Effector memory CD8-positive, alpha-beta T cell (primary cell): Measurements from ENCODE around the gene SUSD1.

ENCODE experiments used
- ATAC-seq: fragments of 150-1000 bp; cut with Tn5 transposase; replicated peaks from 2 replicates; pipeline ENCODE4 v1.10.0; 2021; ENCODE audit warnings: mild to moderate bottlenecking, moderate library complexity
- DNase-seq, 3 experiments: peaks; one replicate each; pipeline ENCODE4 v3.0.0; 2021
- H3K27ac Mint-ChIP-seq, 2 donors: one replicate each; pipeline ENCODE4 v1.8.0; 2022; ENCODE audit warnings: mild to moderate bottlenecking in 2 of 2, mixed read lengths in 2 of 2, moderate library complexity in 2 of 2
- H3K27me3 Mint-ChIP-seq, 2 donors: one replicate each; pipeline ENCODE4 v1.8.0; 2022; ENCODE audit warnings: mixed read lengths in 2 of 2
- H3K36me3 Mint-ChIP-seq: one replicate; pipeline ENCODE4 v1.8.0; 2022; ENCODE audit warnings: mild to moderate bottlenecking, moderate library complexity, mixed read lengths; ENCODE audit not compliant: insufficient read depth
- H3K4me1 Mint-ChIP-seq, 2 donors: one replicate each; pipeline ENCODE4 v1.8.0; 2022; ENCODE audit warnings: low read depth in 2 of 2, mixed read lengths in 2 of 2
- H3K4me3 Mint-ChIP-seq, 2 donors: one replicate each; pipeline ENCODE4 v1.8.0; 2022; ENCODE audit warnings: mild to moderate bottlenecking in 2 of 2, mixed read lengths in 2 of 2, moderate library complexity in 2 of 2
- H3K9me3 Mint-ChIP-seq, 2 donors: one replicate each; pipeline ENCODE4 v1.8.0; 2022; ENCODE audit warnings: mixed read lengths in 2 of 2

The SUSD1 gene

DNA sequence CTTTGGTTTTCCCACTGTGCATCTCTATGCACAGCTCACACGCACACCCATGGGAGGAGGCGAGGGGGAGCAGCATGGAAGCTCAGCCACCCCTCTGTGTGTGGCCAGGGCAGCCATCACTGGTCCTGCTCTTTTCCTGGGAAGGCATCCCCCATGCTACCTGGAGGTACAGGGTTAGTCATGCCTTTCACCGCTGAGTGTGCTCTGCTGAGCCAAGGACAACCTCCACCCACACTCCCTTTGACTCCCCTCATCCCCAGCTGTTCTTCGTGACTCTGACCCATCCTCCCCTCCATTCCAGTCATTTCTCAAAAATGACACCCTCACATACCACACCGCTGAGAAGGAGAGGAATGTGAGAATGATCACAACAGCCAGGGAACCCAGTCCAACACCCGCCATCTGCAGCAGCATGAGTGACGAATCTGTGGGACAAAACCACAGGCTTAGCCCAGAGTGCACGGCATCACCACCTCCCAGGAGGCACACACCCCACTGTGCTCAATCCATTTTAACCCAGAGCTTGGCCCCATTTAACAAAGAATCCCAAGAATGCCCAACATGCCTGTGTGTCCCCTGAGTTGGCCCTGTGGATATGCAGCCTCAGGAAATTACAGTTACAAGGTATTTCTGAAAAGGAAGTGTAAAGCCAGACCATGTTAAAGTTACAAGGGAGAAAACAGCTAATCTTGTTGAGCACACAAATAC lies 133.4 kb downstream of the SUSD1 start:
- Mint-ChIP-seq H3K4me1 (peaks cover 26 to 27% of the 10 kb centered on the region in 2 donors), H3K9me3 (no peaks in the 10 kb centered on the region), H3K36me3 (peaks cover 7% of the 10 kb centered on the region), H3K27me3 (no peaks in the 10 kb centered on the region), H3K27ac (no peak overlapping the region), H3K4me3 (no peak overlapping the region)
- DNase-seq, result no peak
- no peak for ATAC-seq

DNA sequence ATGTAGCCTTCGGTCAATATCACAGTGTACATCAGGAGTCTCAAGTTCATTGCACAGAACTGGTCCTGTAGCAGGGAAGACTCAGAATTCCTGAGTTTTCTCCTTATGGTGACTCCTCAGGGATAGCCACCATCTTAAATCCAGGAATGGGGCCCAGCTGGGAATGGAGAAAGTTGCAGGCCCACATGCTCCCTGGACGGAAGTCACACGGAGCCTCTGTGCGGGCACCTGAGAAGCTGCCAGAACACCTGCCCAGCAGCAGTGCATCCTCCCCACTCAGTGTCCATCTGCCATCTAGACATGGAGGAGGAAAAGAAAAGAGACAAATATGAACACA lies 133.9 kb downstream of the SUSD1 start:
- Mint-ChIP-seq H3K4me3 (no peak overlapping the region), H3K27me3 (no peaks in the 10 kb centered on the region), H3K36me3 (peaks cover 7% of the 10 kb centered on the region), H3K4me1 (peaks cover 26 to 27% of the 10 kb centered on the region in 2 donors), H3K27ac (no peak overlapping the region), H3K9me3 (no peaks in the 10 kb centered on the region)
- ATAC-seq (no peak), DNase-seq (no peak)

DNA sequence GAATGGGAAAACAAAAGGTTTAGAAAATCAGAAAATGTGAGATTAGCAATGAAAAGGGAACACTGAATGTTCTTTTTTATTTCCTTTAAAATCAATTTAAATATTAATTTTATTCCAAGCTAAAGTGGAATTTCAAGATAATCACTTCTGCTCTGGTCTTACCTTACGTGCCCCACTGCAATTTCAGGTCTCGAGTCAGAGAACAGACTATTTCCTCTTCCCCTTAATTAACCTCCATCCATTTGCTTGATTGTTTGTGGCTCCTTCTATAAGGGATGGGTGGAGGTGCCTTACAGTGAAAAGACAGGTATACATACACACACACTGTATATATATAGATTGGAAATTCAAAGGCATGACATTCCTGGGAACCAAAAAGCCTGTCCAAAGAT lies 137.1 kb downstream of the SUSD1 start:
- H3K36me3 Mint-ChIP-seq, result peaks cover 7% of the 10 kb centered on the region
- peak overlapping the region; percentile 15 to 50 for H3K4me3 Mint-ChIP-seq
- H3K9me3 Mint-ChIP-seq, result no peaks in the 10 kb centered on the region
- ATAC-seq (peak; percentile 52), DNase-seq (no peak)
- H3K4me1 Mint-ChIP-seq, result peaks cover 39 to 44% of the 10 kb centered on the region in 2 donors
- H3K27ac Mint-ChIP-seq, result peak overlapping the region in 1 of 2 donors; percentile 22
- no peaks in the 10 kb centered on the region for H3K27me3 Mint-ChIP-seq

DNA sequence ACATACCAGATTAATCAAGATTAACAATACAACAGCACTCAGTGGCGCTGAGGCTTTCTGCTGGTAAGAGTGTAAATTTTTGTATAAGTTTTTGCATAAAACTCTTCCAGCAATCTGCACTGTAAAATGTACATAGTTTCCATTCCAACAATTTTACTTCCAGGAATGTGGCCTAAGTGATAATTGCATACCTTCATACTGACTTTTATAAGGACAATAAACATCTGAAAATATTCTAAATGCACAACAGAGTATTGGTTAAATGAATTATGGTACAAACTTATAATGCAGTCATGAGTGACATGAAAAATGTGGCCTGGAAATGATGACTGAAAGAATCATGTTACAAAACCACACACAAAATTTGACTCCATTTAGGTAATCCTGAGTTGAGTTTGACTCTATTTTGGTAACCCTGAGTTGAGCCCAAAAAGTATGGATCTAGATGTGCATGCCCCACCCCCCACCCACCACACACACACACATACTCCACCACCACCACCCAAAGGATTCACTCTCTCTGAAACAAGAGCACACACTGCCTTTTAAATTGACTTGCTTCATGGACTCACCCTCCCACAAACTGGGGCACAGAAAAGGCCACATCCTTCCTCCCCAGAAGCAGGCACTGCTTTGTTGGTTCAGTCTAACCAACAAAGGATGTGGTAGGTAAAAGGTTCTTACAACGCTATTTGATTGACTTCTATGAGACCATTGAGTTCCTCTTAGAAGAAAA lies 137.6 kb downstream of the SUSD1 start:
- DNase-seq (peak; percentile 56 to 62 (median 57)), ATAC-seq (peak; percentile 98)
- Mint-ChIP-seq H3K9me3 (no peaks in the 10 kb centered on the region), H3K4me1 (peaks cover 39 to 44% of the 10 kb centered on the region in 2 donors), H3K36me3 (peaks cover 7% of the 10 kb centered on the region), H3K4me3 (peak overlapping the region; percentile 19 to 50), H3K27me3 (no peaks in the 10 kb centered on the region), H3K27ac (peak overlapping the region in 1 of 2 donors; percentile 22)

DNA sequence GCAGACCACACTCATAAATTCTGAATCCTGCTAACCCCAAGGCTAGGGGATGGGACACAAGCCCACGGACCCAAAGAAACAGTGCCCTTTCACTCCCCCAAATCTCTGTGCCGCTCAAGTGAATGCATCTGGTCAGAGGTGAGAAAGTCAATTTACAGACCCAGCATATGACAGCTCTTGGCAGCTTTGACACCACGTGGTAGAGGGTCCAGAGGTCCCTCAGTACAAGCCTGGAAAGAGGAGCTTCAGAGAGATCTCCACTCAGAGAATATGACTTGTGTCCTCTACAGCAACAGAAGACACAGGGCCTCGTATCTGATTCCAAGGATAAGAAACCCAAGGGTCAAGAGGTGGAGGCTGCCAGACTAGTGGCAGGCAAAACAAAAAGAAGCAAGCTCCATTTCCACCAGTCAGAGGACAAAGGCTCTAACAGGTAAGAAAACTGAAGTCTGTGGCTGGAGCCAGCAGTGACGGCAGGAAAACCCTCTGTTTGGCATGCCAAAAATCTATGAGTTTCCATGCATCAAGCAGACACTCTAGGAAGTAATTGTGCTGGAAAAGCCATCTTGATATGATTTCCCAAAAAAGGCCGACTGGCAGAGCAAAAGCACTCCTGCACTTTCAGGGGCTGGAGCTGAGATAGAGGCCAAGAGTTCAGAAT lies 139.8 kb downstream of the SUSD1 start:
- no peak for DNase-seq
- H3K4me3 Mint-ChIP-seq, result peak overlapping the region in 1 of 2 donors; percentile 4
- peak overlapping the region in 1 of 2 donors; percentile 75 for H3K27ac Mint-ChIP-seq
- H3K27me3 Mint-ChIP-seq, result no peaks in the 10 kb centered on the region
- H3K36me3 Mint-ChIP-seq, result peaks cover 4% of the 10 kb centered on the region
- ATAC-seq, result no peak
- peaks cover 42 to 44% of the 10 kb centered on the region in 2 donors for H3K4me1 Mint-ChIP-seq
- H3K9me3 Mint-ChIP-seq, result no peaks in the 10 kb centered on the region

DNA sequence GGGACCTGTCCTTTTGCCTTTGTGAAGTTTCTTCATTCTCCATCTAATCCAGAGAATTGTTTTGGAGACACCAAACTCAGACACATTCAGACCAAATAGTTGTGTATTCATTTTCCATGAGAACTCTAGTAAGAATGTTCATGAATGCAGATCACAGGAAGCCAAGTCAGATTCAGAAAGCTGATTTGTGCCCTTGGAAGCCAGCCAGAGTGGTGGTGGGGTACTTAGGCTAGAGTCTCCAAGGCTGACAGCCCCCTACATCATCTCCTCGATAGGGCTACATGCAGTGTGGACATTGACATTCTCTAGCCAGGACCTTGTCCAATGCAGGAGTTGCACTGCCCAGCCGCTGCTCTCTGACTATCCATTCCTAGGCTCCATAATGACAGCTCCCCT lies 140.9 kb downstream of the SUSD1 start:
- no peak overlapping the region for H3K4me3 Mint-ChIP-seq
- no peak for ATAC-seq
- H3K27me3 Mint-ChIP-seq, result no peaks in the 10 kb centered on the region
- peaks cover 42 to 43% of the 10 kb centered on the region in 2 donors for H3K4me1 Mint-ChIP-seq
- no peaks in the 10 kb centered on the region for H3K36me3 Mint-ChIP-seq
- no peak overlapping the region for H3K27ac Mint-ChIP-seq
- no peaks in the 10 kb centered on the region for H3K9me3 Mint-ChIP-seq
- DNase-seq, result no peak

DNA sequence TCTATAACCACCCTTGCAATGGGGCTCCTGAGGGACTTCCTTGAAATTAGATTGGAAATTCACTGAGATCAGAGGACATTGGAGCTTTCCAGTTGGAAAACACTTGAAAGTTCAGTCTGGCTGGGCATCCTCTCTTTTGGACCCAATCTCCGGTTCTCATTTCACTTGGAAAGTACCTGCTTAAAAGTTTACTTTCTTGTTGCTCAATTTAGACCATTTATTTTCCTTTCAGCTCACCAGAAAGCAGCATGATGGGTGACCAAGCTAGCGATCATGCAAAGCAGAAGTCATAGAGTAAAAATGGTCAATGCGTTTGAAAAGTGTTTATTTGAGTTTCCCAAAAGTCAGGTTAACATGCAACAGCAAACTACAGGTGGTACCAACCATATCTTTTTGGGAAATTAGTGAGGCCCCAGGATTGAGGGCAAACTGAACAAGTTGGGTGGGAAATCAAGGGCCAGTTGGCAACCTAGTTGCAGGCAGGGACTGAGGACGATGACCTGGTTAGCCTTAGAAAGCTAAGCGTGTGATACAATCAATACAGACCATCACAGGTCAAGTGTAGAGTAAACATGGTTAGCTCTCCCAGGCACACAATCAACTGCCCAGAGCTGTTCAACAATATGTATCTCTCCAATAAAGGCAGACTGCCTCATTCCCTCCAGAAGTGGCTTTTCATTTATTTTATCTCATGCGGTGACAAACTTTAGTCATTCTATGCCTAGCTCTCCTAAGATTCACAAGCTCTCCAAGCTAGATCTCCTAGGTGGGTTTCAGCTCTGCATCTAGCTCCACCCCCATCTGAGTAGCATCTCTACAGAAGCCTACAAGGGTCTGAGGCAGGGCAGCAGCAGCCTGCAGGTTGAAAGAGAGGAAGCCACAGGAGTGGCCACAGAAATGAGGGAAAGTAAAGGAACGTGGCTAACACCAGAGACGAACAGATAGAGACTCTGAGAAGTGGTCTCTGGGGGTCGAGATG lies 141.6 kb downstream of the SUSD1 start:
- DNase-seq (no peak), ATAC-seq (no peak)
- Mint-ChIP-seq H3K4me1 (peaks cover 38 to 39% of the 10 kb centered on the region in 2 donors), H3K4me3 (no peak overlapping the region), H3K27ac (no peak overlapping the region), H3K36me3 (no peaks in the 10 kb centered on the region), H3K9me3 (no peaks in the 10 kb centered on the region), H3K27me3 (no peaks in the 10 kb centered on the region)

DNA sequence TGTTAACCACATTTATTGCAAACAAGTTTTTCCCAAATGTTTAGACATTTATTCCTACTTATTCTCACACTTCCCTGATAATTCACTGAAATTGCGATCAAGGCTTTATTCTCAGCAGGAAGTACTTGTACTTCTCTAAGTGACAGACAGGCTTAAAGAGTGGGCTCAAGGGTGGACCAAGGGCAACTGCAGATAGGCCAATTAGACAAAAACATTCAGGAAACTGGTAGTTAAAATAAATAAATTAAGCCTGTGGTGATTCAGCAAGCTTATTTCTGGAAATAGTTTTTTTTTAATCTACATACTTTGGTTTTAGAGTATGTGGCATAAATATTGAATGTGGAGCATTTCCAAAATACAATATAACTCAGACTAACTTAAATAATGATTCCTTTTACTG lies 142.4 kb downstream of the SUSD1 start:
- Mint-ChIP-seq H3K27me3 (no peaks in the 10 kb centered on the region), H3K36me3 (no peaks in the 10 kb centered on the region), H3K4me1 (peaks cover 33 to 37% of the 10 kb centered on the region in 2 donors), H3K27ac (no peak overlapping the region), H3K4me3 (no peak overlapping the region), H3K9me3 (no peaks in the 10 kb centered on the region)
- DNase-seq (no peak), ATAC-seq (no peak)

DNA sequence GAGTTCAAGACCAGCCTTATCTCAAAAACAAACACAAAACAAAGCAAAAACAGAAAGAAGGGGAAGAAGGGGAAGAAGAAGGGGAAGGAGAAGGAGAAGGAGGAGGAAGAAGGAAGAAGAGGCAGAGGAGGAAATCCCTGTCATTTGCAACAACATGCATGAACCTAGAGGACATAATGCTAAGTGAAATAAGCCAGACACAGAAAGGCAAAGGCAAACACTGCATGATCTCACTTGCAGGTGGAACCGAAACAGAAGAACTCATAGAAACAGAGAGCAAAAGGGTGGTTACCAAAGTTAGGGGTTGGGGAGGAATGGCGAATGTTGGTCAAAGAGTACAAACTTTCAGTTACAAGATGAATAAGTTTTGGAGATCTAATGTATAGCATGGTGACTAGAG lies 143.1 kb downstream of the SUSD1 start:
- Mint-ChIP-seq H3K9me3 (no peaks in the 10 kb centered on the region), H3K4me1 (peaks cover 25 to 30% of the 10 kb centered on the region in 2 donors), H3K36me3 (no peaks in the 10 kb centered on the region), H3K27ac (no peak overlapping the region), H3K27me3 (no peaks in the 10 kb centered on the region), H3K4me3 (no peak overlapping the region)
- DNase-seq (no peak), ATAC-seq (no peak)

DNA sequence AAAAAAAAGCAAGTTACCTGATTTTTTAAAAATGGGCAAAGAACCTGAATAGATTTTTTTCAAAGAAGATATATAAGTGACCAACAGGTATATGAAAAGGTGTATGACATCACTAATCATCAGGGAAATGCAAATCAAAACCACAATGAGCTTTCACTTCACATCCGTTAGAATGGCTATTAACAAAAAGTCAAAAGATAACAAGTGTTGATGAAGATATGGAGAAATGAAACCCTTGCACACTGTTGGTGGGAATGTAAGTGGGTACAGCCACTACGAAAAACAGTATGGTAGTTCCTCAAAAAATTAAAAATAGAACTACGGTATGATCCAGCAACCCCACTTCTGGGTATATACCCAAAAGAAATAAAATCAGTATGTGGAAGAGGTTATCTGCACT lies 143.7 kb downstream of the SUSD1 start:
- no peak overlapping the region for H3K4me3 Mint-ChIP-seq

DNA sequence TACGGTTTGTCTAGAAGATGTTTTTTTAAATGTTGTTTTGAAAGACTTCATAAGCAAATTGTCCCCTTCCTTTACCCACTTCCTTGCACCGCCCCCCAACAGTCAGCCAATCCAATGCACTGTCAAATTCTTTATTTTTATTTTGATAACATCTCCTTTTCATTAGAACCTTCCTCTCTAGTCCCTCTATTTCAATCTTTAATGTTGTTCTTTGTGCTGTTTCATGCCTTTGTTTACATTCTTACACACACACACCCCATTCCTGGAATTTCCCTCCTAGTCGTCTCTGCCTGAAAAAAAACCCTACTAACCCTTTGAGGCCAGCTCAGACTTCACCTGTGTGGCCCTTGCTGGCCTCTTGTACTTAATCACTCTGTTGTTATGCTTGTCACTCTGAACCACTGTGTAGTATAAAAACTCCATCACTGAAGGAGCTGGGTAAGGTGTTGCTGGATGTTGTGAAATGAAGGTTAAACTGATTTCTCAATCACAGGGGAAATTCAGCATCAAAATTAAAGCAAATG lies 145.1 kb downstream of the SUSD1 start:
- H3K27me3 Mint-ChIP-seq, result no peaks in the 10 kb centered on the region
- no peaks in the 10 kb centered on the region for H3K9me3 Mint-ChIP-seq
- no peak overlapping the region for H3K4me3 Mint-ChIP-seq
- ATAC-seq, result no peak
- no peaks in the 10 kb centered on the region for H3K36me3 Mint-ChIP-seq
- H3K4me1 Mint-ChIP-seq, result peaks cover 16 to 21% of the 10 kb centered on the region in 2 donors
- peak overlapping the region in 1 of 2 donors; percentile 7 for H3K27ac Mint-ChIP-seq
- DNase-seq, result no peak

More for the DNA sequence above, 143.7 kb downstream of the SUSD1 start:
- Mint-ChIP-seq H3K36me3 (no peaks in the 10 kb centered on the region), H3K4me1 (peaks cover 23 to 29% of the 10 kb centered on the region in 2 donors), H3K27me3 (no peaks in the 10 kb centered on the region), H3K9me3 (no peaks in the 10 kb centered on the region), H3K27ac (no peak overlapping the region)
- no peak for ATAC-seq
- DNase-seq, result no peak

DNA sequence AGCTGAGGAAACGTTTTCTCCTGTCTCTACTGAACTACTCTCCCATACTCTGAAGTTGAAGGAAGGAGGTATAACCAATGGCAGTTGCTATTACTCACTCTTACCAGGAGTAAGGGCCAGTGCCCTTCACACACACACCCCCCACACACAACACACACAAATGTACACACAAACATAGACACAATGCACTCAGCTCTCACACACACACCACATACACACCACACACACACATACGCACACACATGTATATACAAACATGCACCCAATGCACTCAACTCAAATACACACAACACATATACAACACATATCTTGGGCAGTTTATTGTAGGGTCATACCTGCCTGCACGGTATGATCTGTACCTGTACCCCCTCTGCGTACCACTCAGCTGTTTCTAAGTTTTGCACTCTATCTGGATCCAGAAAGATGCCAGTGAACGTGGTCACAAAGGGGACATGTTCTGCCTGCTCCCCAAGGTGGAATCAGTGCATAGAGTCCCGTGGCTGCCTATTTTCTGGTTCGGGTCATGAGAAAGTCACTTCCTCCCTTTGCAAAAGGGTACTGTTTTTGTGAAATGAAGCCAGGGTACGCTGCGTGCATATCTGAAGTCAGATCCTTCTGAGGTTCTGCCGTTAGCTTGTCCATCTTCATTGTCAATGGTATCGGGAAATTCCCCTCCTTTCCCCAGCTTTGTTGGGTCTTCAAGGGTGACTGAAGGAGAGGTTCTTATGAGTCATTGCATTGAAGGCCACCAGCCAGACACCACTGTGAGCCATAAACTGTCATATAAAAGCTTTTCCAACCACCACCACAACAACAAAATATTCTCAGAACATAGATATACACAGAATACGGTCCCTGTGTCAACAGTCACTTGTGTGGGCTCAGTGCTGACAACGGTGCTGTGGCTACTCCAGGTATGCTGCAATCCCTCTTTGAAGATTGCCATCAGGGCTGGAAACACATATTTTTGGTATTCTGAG lies 146.6 kb downstream of the SUSD1 start:
- Mint-ChIP-seq H3K27ac (no peak overlapping the region), H3K36me3 (no peaks in the 10 kb centered on the region), H3K9me3 (no peaks in the 10 kb centered on the region), H3K27me3 (peaks cover 0 to under 1% of the 10 kb centered on the region in 2 donors), H3K4me3 (no peak overlapping the region), H3K4me1 (peaks cover 9 to 11% of the 10 kb centered on the region in 2 donors)
- ATAC-seq (peak; percentile 68), DNase-seq (no peak)
